HepG2 (cell line): Measurements from ENCODE around the gene MFRP. TPM values are rescaled to one million over a fixed set of nuclear protein-coding genes. Genes with fewer than 3 reads are reported as not detected.

Source experiments
- BCLAF1 ChIP-seq: fragments of 450-650 bp; IDR thresholded peaks from 2 replicates; pipeline ENCODE4 v1.6.1; 2017; ENCODE audit warnings: mild to moderate bottlenecking
- BORCS8-MEF2B ChIP-seq: sonication (generic); formaldehyde crosslinking; IDR thresholded peaks from 2 replicates; pipeline ENCODE4 v1.8.0; 2022; ENCODE audit warnings: mild to moderate bottlenecking, missing genetic modification reagents
- CREB1 ChIP-seq, 2 experiments: fragments of 450-650 bp in 1 of 2; IDR thresholded peaks; 2 replicates each; pipeline ENCODE4 v1.6.1; 2016 to 2017; ENCODE audit warnings: control low read depth in 1 of 2, mild to moderate bottlenecking in 1 of 2, missing compliant biosample characterization in 1 of 2, missing genetic modification characterization in 1 of 2
- ETV6 ChIP-seq: sonication (generic); formaldehyde crosslinking; conservative IDR thresholded peaks from 2 replicates; pipeline ENCODE4 v1.4.0; 2020; ENCODE audit warnings: missing genetic modification reagents
- FOXM1 ChIP-seq: sonication (generic); formaldehyde crosslinking; IDR thresholded peaks from 2 replicates; pipeline ENCODE4 v1.5.0; 2020; ENCODE audit warnings: missing genetic modification reagents
- GMEB2 ChIP-seq: IDR thresholded peaks from 2 replicates; pipeline ENCODE4 v1.6.1; 2016; ENCODE audit warnings: missing biosample characterization, missing genetic modification reagents, low read depth
- HIVEP1 ChIP-seq: sonication (generic); formaldehyde crosslinking; IDR thresholded peaks from 2 replicates; pipeline ENCODE4 v1.4.0; 2020; ENCODE audit warnings: mild to moderate bottlenecking, missing genetic modification reagents
- MEIS2 ChIP-seq: sonication (generic); formaldehyde crosslinking; IDR thresholded peaks from 2 replicates; pipeline ENCODE4 v1.9.0; 2021; ENCODE audit warnings: mild to moderate bottlenecking, missing genetic modification reagents
- NAIF1 ChIP-seq: sonication (generic); formaldehyde crosslinking; IDR thresholded peaks from 2 replicates; pipeline ENCODE4 v1.5.0; 2020; ENCODE audit warnings: mild to moderate bottlenecking, missing genetic modification reagents, borderline replicate concordance
- PAX8 ChIP-seq: sonication (generic); formaldehyde crosslinking; IDR thresholded peaks from 2 replicates; pipeline ENCODE4 v1.8.0; 2022; ENCODE audit warnings: mild to moderate bottlenecking, missing genetic modification reagents, borderline replicate concordance
- RAD21 ChIP-seq: fragments of 450-650 bp; formaldehyde crosslinking; IDR thresholded peaks from 2 replicates; pipeline ENCODE4 v1.5.0; 2020; ENCODE audit warnings: mild to moderate bottlenecking
- RXRB ChIP-seq: IDR thresholded peaks from 2 replicates; pipeline ENCODE4 v1.6.1; 2016; ENCODE audit warnings: borderline replicate concordance, missing genetic modification reagents, missing compliant biosample characterization
- YEATS2 ChIP-seq: sonication (generic); formaldehyde crosslinking; IDR thresholded peaks from 2 replicates; pipeline ENCODE4 v1.4.0; 2020; ENCODE audit warnings: missing genetic modification reagents, borderline replicate concordance
- ZFX ChIP-seq: sonication (generic); formaldehyde crosslinking; IDR thresholded peaks from 2 replicates; pipeline ENCODE4 v1.4.0; 2020; ENCODE audit warnings: mild to moderate bottlenecking, low read depth, missing genetic modification reagents, moderate library complexity
- ZNF12 ChIP-seq: sonication (generic); formaldehyde crosslinking; IDR thresholded peaks from 2 replicates; pipeline ENCODE4 v1.5.0; 2020; ENCODE audit warnings: missing genetic modification reagents
- ZNF382 ChIP-seq: sonication (generic); formaldehyde crosslinking; IDR thresholded peaks from 2 replicates; pipeline ENCODE4 v1.5.0; 2020; ENCODE audit warnings: missing genetic modification reagents, mild to moderate bottlenecking, borderline replicate concordance
- ZNF460 ChIP-seq: sonication (generic); formaldehyde crosslinking; IDR thresholded peaks from 2 replicates; pipeline ENCODE4 v1.5.1; 2020; ENCODE audit warnings: missing genetic modification reagents, mild to moderate bottlenecking, borderline replicate concordance
- ZNF503 ChIP-seq: sonication (generic); formaldehyde crosslinking; IDR thresholded peaks from 2 replicates; pipeline ENCODE4 v1.4.0; 2020; ENCODE audit warnings: missing genetic modification reagents
- ZNF770 ChIP-seq: sonication (generic); formaldehyde crosslinking; IDR thresholded peaks from 2 replicates; pipeline ENCODE4 v1.5.0; 2020; ENCODE audit warnings: mild to moderate bottlenecking, missing genetic modification reagents
- ZNF776 ChIP-seq: sonication (generic); formaldehyde crosslinking; IDR thresholded peaks from 2 replicates; pipeline ENCODE4 v1.4.0; 2020; ENCODE audit warnings: mild to moderate bottlenecking, missing genetic modification reagents
- polyA plus RNA-seq, 8 experiments: library from polyadenylated mRNA; depleted of rRNA in 3 of 8; stranded (reverse) in 7 of 8; unstranded in 1 of 8; fragments of >200 nt; fragmentation: Illumina TruSeq in 4 of 8; extraction: Trizol in 4 of 8; gene quantifications; 2 replicates each; pipeline versions ENCODE4 v1.2.1 to v1.2.3, GENCODE V29; 2011 to 2016; ENCODE audit warnings: low read depth in 4 of 8, missing spikeins in 1 of 8, mixed read lengths in 1 of 8; ENCODE audit not compliant: insufficient read depth in 1 of 8
- total RNA-seq, 5 experiments: library from RNA; depleted of rRNA; stranded (reverse); fragments of >200 nt; fragmentation: Illumina TruSeq; extraction: Trizol; gene quantifications; 2 replicates each; pipeline ENCODE4 v1.2.3, GENCODE V29; 2016; ENCODE audit warnings: low read depth in 1 of 5

Gene MFRP
- total and polyA plus RNA-seq, 2 of the 13 experiments (the other 11 are each of a cell fraction or from before 2014, with no cell fraction given): not detected

- peak; percentile 96 for TF ChIP-seq RXRB (CRISPR knock-in tag)
- TF ChIP-seq ZFX (CRISPR knock-in tag): peak; percentile 27; the same call in 1 of the 2 replicates
- peak; percentile 68; the same call in 1 of the 2 replicates for TF ChIP-seq ZNF503 (CRISPR knock-in tag)
- TF ChIP-seq BORCS8-MEF2B: peak; percentile 38; the same call in 1 of the 2 replicates
- no peak for TF ChIP-seq FOXM1 (CRISPR knock-in tag)
- TF ChIP-seq ZNF770 (CRISPR knock-in tag): peak; percentile 30; the same call in 1 of the 2 replicates
- peak; percentile 52; the same call in 1 of the 2 replicates for TF ChIP-seq ZNF460 (CRISPR knock-in tag)
- TF ChIP-seq MEIS2: peak; percentile 83
- no peak for TF ChIP-seq GMEB2 (CRISPR knock-in tag)
- TF ChIP-seq BCLAF1: no peak
- peak; percentile 67; the same call in 1 of the 2 replicates for TF ChIP-seq HIVEP1 (CRISPR knock-in tag)
- 0 out of 2 replicates have a peak, but pooled peaks have one; percentile 38 for TF ChIP-seq ZNF12 (CRISPR knock-in tag)
- peak; percentile 28; the same call in 1 of the 2 replicates for TF ChIP-seq RAD21 (CRISPR knock-in tag)
- no peak for TF ChIP-seq ZNF382 (CRISPR knock-in tag)
- peak; percentile 7; the same call in 1 of the 2 replicates for TF ChIP-seq ETV6 (CRISPR knock-in tag)
- 0 out of 2 replicates have a peak, but pooled peaks have one; percentile 48 for TF ChIP-seq NAIF1 (CRISPR knock-in tag)
- 0 out of 2 replicates have a peak, but pooled peaks have one; percentile 25 for TF ChIP-seq ZNF776
- peak; percentile 47; the same call in 1 of the 2 replicates for TF ChIP-seq CREB1 (IDR thresholded peaks at IDR 0.05)
- peak; percentile 76 for TF ChIP-seq CREB1 (CRISPR knock-in tag; IDR thresholded peaks at IDR 0.05)
- TF ChIP-seq PAX8 (CRISPR knock-in tag): no peak
- peak; percentile 56; the same call in 1 of the 2 replicates for TF ChIP-seq YEATS2 (CRISPR knock-in tag)
Observed at GRCh38 chr11:119368121-119369034, 21.9 kb upstream of the MFRP start (continued).
